H9 (cell line): ENCODE measurements around the gene FBLN1. TPM values are rescaled to one million over a fixed set of nuclear protein-coding genes. Genes with fewer than 3 reads are reported as not detected.

Experiments
- DNase-seq: peaks from one replicate; pipeline ENCODE4 v3.0.0-alpha.2; 2017
- H2AFZ ChIP-seq: one replicate; pipeline ENCODE4 v1.6.1; 2013; ENCODE audit warnings: mild to moderate bottlenecking, low read length, control low read depth, moderate library complexity
- H2AK5ac ChIP-seq: 2 replicates; pipeline ENCODE4 v1.6.1; 2013; ENCODE audit warnings: low read length, control low read depth, mixed read lengths; ENCODE audit not compliant: insufficient read length
- H2BK120ac ChIP-seq: one replicate; pipeline ENCODE4 v1.6.1; 2013; ENCODE audit warnings: low read depth, mild to moderate bottlenecking, low read length, control low read depth, inconsistent platforms; ENCODE audit not compliant: poor library complexity, severe bottlenecking
- H2BK12ac ChIP-seq: 2 replicates; pipeline ENCODE4 v1.6.1; 2013; ENCODE audit warnings: low read length, control low read depth, mixed read lengths, low read depth; ENCODE audit not compliant: insufficient read length
- H2BK15ac ChIP-seq: 2 replicates; pipeline ENCODE4 v1.6.1; 2013; ENCODE audit warnings: low read depth, low read length, control low read depth
- H2BK20ac ChIP-seq: one replicate; pipeline ENCODE4 v1.6.1; 2013; ENCODE audit warnings: low read depth, mild to moderate bottlenecking, low read length, control low read depth, inconsistent platforms; ENCODE audit not compliant: poor library complexity, severe bottlenecking
- H2BK5ac ChIP-seq: 2 replicates; pipeline ENCODE4 v1.6.1; 2013; ENCODE audit warnings: low read length, control low read depth, mixed read lengths; ENCODE audit not compliant: insufficient read length
- H3K14ac ChIP-seq: 2 replicates; pipeline ENCODE4 v1.6.1; 2013; ENCODE audit warnings: low read length, control low read depth; ENCODE audit not compliant: insufficient read depth
- H3K18ac ChIP-seq: 2 replicates; pipeline ENCODE4 v1.6.1; 2013; ENCODE audit warnings: low read depth, mild to moderate bottlenecking, mixed read lengths, low read length, control low read depth; ENCODE audit not compliant: insufficient read length
- H3K23ac ChIP-seq: 2 replicates; pipeline ENCODE4 v1.6.1; 2013; ENCODE audit warnings: low read length, control low read depth, mixed read lengths, low read depth; ENCODE audit not compliant: insufficient read length
- H3K23me2 ChIP-seq: 2 replicates; pipeline ENCODE4 v1.6.1; 2013; ENCODE audit warnings: low read depth, mild to moderate bottlenecking, mixed read lengths, low read length, control low read depth; ENCODE audit not compliant: insufficient read length, poor library complexity, severe bottlenecking
- H3K27ac ChIP-seq: 2 replicates; pipeline ENCODE4 v1.5.1; 2013; ENCODE audit warnings: low read length, control low read depth, mixed read lengths, low read depth; ENCODE audit not compliant: insufficient read length
- H3K27me3 ChIP-seq: 2 replicates; pipeline ENCODE4 v1.6.1; 2013; ENCODE audit warnings: low read length, control low read depth, inconsistent platforms; ENCODE audit not compliant: insufficient read depth
- H3K4ac ChIP-seq: 2 replicates; pipeline ENCODE4 v1.6.1; 2013; ENCODE audit warnings: low read depth, mild to moderate bottlenecking, control low read depth, inconsistent platforms, low read length, moderate library complexity
- H3K4me1 ChIP-seq: 2 replicates; pipeline ENCODE4 v1.6.1; 2013; ENCODE audit warnings: low read length, control low read depth, inconsistent platforms; ENCODE audit not compliant: insufficient read depth
- H3K4me2 ChIP-seq: 2 replicates; pipeline ENCODE4 v1.6.1; 2013; ENCODE audit warnings: low read length, control low read depth, mixed read lengths; ENCODE audit not compliant: insufficient read length, insufficient read depth
- H3K56ac ChIP-seq: 2 replicates; pipeline ENCODE4 v1.6.1; 2013; ENCODE audit warnings: low read depth, mild to moderate bottlenecking, mixed read lengths, low read length, control low read depth; ENCODE audit not compliant: insufficient read length
- H3K79me1 ChIP-seq: 2 replicates; pipeline ENCODE4 v1.6.1; 2013; ENCODE audit warnings: low read depth, mild to moderate bottlenecking, moderate library complexity, low read length, control low read depth, inconsistent platforms; ENCODE audit not compliant: insufficient read depth, poor library complexity, severe bottlenecking
- H3K79me2 ChIP-seq: 2 replicates; pipeline ENCODE4 v1.6.1; 2013; ENCODE audit warnings: low read length, control low read depth, inconsistent platforms; ENCODE audit not compliant: insufficient read depth
- H3K9ac ChIP-seq: 2 replicates; pipeline ENCODE4 v1.6.1; 2013; ENCODE audit warnings: low read length, control low read depth, mixed read lengths; ENCODE audit not compliant: insufficient read length; ENCODE audit errors: extremely low read depth
- H3K9me3 ChIP-seq: one replicate; pipeline ENCODE4 v1.6.1; 2013; ENCODE audit warnings: low read depth, low read length, inconsistent platforms; ENCODE audit not compliant: control insufficient read depth
- H3T11ph ChIP-seq: one replicate; pipeline ENCODE4 v1.6.1; 2013; ENCODE audit warnings: mild to moderate bottlenecking, low read length, control low read depth, inconsistent platforms
- H4K20me1 ChIP-seq: one replicate; pipeline ENCODE4 v1.6.1; 2013; ENCODE audit not compliant: control insufficient read depth, insufficient read length, insufficient read depth
- H4K5ac ChIP-seq: 2 replicates; pipeline ENCODE4 v1.6.1; 2013; ENCODE audit warnings: low read depth, mild to moderate bottlenecking, mixed read lengths, low read length, control low read depth; ENCODE audit not compliant: insufficient read length
- H4K8ac ChIP-seq: replicated peaks from 2 replicates; pipeline ENCODE4 v1.6.1; 2013; ENCODE audit warnings: low read length, control low read depth, mixed read lengths, low read depth; ENCODE audit not compliant: insufficient read length
- H4K91ac ChIP-seq: 2 replicates; pipeline ENCODE4 v1.6.1; 2013; ENCODE audit warnings: low read depth, mild to moderate bottlenecking, moderate library complexity, mixed read lengths, low read length, control low read depth; ENCODE audit not compliant: insufficient read length
- H3K27ac Mint-ChIP-seq, 3 experiments: 2 replicates in 2 of 3; 3 replicates in 1 of 3; pipeline ENCODE4 v1.8.0; 2020 to 2021; ENCODE audit warnings: mixed read lengths in 3 of 3, mild to moderate bottlenecking in 1 of 3, moderate library complexity in 1 of 3
- H3K27me3 Mint-ChIP-seq: 2 replicates; pipeline ENCODE4 v1.8.0; 2021; ENCODE audit warnings: low read depth, mild to moderate bottlenecking, moderate library complexity, mixed read lengths
- H3K36me3 Mint-ChIP-seq, 3 experiments: 2 replicates in 2 of 3; 3 replicates in 1 of 3; pipeline ENCODE4 v1.8.0; 2020 to 2021; ENCODE audit warnings: low read depth in 3 of 3, mixed read lengths in 3 of 3; ENCODE audit not compliant: insufficient read depth in 1 of 3
- H3K4me1 Mint-ChIP-seq, 2 experiments: 2 replicates each; pipeline ENCODE4 v1.8.0; 2020; ENCODE audit warnings: mixed read lengths in 2 of 2
- H3K4me3 Mint-ChIP-seq, 2 experiments: 2 replicates in 1 of 2; 3 replicates in 1 of 2; pipeline ENCODE4 v1.8.0; 2020 to 2021; ENCODE audit warnings: mild to moderate bottlenecking in 2 of 2, mixed read lengths in 2 of 2, moderate library complexity in 1 of 2
- H3K9me3 Mint-ChIP-seq, 2 experiments: 2 replicates in 1 of 2; 3 replicates in 1 of 2; pipeline ENCODE4 v1.8.0; 2020; ENCODE audit warnings: mild to moderate bottlenecking in 2 of 2, mixed read lengths in 2 of 2, moderate library complexity in 1 of 2
- WGBS: extraction: QIAGEN DNeasy Blood & Tissue Kit; methylation state at CpG from one replicate; pipeline ENCODE4 v1.1.7; 2013; ENCODE audit warnings: missing lambda C conversion rate, low lambda C conversion rate, mixed read lengths; ENCODE audit not compliant: insufficient read length; ENCODE audit errors: extremely low coverage; 5-methylcytosine and 5-hydroxymethylcytosine counted together
- total RNA-seq: library from RNA; stranded (reverse); gene quantifications from 2 replicates; pipeline ENCODE4 v1.2.1, GENCODE V29; 2021
- TF ChIP-seq, protein P1 (sequence below): fragments of 200-600 bp; sonication (generic); conservative IDR thresholded peaks from 3 replicates; pipeline ENCODE4 v1.8.0; 2021; ENCODE audit warnings: antibody characterized with exemption, mild to moderate bottlenecking

FBLN1 gene
- total RNA-seq, 1 experiment from 2014 or later = 140 TPM

DNA sequence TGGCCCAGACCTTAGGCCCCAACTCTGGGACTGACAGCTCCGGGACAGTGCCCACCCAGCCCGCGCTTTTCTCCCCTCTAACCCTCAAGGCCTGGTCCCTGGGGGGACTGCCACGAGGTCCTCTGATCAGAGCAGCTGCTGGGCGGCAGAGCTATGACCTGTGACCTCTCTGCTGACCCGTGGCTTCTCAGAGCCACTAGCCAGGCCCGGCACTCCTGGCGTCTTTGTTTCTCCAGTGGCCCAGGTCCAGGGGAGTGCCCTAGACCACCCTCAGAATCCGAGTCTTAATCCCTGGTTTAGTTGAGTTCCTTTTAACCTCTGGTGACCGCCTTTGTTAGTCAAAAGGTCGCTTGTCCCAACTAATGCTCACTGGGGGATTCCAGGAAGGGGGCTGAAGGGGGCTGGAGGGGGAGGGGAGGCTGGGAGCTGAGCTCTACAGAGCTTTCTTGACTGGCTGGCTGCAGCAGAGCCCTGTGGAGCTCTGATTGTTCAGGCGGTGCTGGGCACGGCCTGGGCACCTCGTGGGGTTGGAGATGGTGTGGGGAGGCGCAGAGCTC is 1.2 kb downstream of the FBLN1 start:
- Mint-ChIP-seq H3K4me3 (peak overlapping the region; percentile 83 to 91), H3K4me1 (peaks cover 45 to 56% of the 10 kb centered on the region in 2 experiments), H3K27me3 (peaks cover 6% of the 10 kb centered on the region), H3K27ac (peak overlapping the region; percentile 99 to 100 (median 99)), H3K9me3 (peaks cover 0 to 3% of the 10 kb centered on the region in 2 experiments; a peak in 1 of 5 replicates), H3K36me3 (peaks cover 2 to 8% (median 8%) of the 10 kb centered on the region in 3 experiments; a peak in 4 of 7 replicates)
- no peak overlapping the region for H2BK20ac ChIP-seq
- H3K9ac ChIP-seq = peak overlapping the region; percentile 43
- H4K20me1 ChIP-seq = no peaks in the 10 kb centered on the region
- H3K56ac ChIP-seq = no peak overlapping the region
- H4K91ac ChIP-seq = no peak overlapping the region
- H3T11ph ChIP-seq = no peak overlapping the region
- no peak overlapping the region for H2AFZ ChIP-seq
- no peak overlapping the region for H4K8ac ChIP-seq
- H3K79me2 ChIP-seq = peaks cover 21% of the 10 kb centered on the region; the same call in 1 of the 2 replicates
- H3K9me3 ChIP-seq = no peaks in the 10 kb centered on the region
- H2BK15ac ChIP-seq = no peak overlapping the region
- no peak overlapping the region for H3K23ac ChIP-seq
- WGBS = no CpG with 5 or more reads among the region's 15 CpGs
- H3K27ac ChIP-seq = no peak overlapping the region
- H3K4ac ChIP-seq = no peak overlapping the region
- no peak overlapping the region for H2AK5ac ChIP-seq
- no peak overlapping the region for H2BK120ac ChIP-seq
- H2BK5ac ChIP-seq = no peak overlapping the region
- H3K79me1 ChIP-seq = no peaks in the 10 kb centered on the region
- no peak overlapping the region for H2BK12ac ChIP-seq
- TF ChIP-seq, protein P1, sequence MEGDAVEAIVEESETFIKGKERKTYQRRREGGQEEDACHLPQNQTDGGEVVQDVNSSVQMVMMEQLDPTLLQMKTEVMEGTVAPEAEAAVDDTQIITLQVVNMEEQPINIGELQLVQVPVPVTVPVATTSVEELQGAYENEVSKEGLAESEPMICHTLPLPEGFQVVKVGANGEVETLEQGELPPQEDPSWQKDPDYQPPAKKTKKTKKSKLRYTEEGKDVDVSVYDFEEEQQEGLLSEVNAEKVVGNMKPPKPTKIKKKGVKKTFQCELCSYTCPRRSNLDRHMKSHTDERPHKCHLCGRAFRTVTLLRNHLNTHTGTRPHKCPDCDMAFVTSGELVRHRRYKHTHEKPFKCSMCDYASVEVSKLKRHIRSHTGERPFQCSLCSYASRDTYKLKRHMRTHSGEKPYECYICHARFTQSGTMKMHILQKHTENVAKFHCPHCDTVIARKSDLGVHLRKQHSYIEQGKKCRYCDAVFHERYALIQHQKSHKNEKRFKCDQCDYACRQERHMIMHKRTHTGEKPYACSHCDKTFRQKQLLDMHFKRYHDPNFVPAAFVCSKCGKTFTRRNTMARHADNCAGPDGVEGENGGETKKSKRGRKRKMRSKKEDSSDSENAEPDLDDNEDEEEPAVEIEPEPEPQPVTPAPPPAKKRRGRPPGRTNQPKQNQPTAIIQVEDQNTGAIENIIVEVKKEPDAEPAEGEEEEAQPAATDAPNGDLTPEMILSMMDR = no peak
- H4K5ac ChIP-seq = no peak overlapping the region
- H3K23me2 ChIP-seq = peaks cover 17% of the 10 kb centered on the region
- H3K4me1 ChIP-seq = peaks cover 6% of the 10 kb centered on the region; the same call in 1 of the 2 replicates
- peak overlapping the region; percentile 61 for H3K4me2 ChIP-seq
- peak overlapping the region; percentile 58 for H3K18ac ChIP-seq
- DNase-seq = peak; percentile 77
- H3K27me3 ChIP-seq = no peaks in the 10 kb centered on the region
- H3K14ac ChIP-seq = peak overlapping the region; percentile 64
